Fibroblast of villous mesenchyme (primary cell): ENCODE data around the gene DPM2. TPM values are rescaled to one million over a fixed set of nuclear protein-coding genes. Genes with fewer than 3 reads are reported as not detected.

Experiments used
- DNase-seq: peaks from one replicate; pipeline ENCODE4 v3.0.0-alpha.2; 2010; ENCODE audit warnings: low read depth
- H3K4me3 ChIP-seq: 2 replicates; pipeline ENCODE4 v1.5.1; 2011; ENCODE audit warnings: low read depth, mild to moderate bottlenecking, low read length
- CTCF ChIP-seq: IDR thresholded peaks from 2 replicates; pipeline ENCODE4 v1.5.1; 2012; ENCODE audit warnings: low read depth, mild to moderate bottlenecking, low read length; ENCODE audit not compliant: insufficient read depth
- total RNA-seq: library from RNA; depleted of rRNA; stranded (reverse); fragments of >200 nt; gene quantifications from 2 replicates; pipeline ENCODE4 v1.2.3, GENCODE V29; 2012

DPM2 gene
- total RNA-seq, 1 donor = 11.2 TPM

GRCh38 chr9:127943731-127944144, 6.1 kb upstream of the DPM2 start:
- peak; percentile 98 for TF ChIP-seq CTCF
- no peak overlapping the region for H3K4me3 ChIP-seq
- peak; percentile 75 for DNase-seq

- no peak overlapping the region for H3K4me3 ChIP-seq
- DNase-seq = no peak
- TF ChIP-seq CTCF = no peak
Measured at GRCh38 chr9:127943011-127943662, 5.5 kb upstream of the DPM2 start.

- no peak overlapping the region for H3K4me3 ChIP-seq
- DNase-seq = peak; percentile 64
- TF ChIP-seq CTCF = peak; percentile 86
Measured at GRCh38 chr9:127942216-127943010, 4.8 kb upstream of the DPM2 start.

GRCh38 chr9:127941961-127942215, 4.2 kb upstream of the DPM2 start:
- H3K4me3 ChIP-seq = no peak overlapping the region
- no peak for TF ChIP-seq CTCF
- DNase-seq = no peak

GRCh38 chr9:127941062-127941960, 3.7 kb upstream of the DPM2 start:
- no peak for DNase-seq
- TF ChIP-seq CTCF = no peak
- H3K4me3 ChIP-seq = no peak overlapping the region

GRCh38 chr9:127940593-127940992, 2.9 kb upstream of the DPM2 start:
- TF ChIP-seq CTCF = no peak
- no peak for DNase-seq
- no peak overlapping the region for H3K4me3 ChIP-seq
